Trophoblast cell (in vitro differentiated cells and primary cell): Measurements from ENCODE around the gene MAU2.
"Not testable (repeated sequence)": the region's sequence is repeated elsewhere in the genome, so short reads cannot be mapped to it uniquely, and the experiment has no call there.

Experiments used
- DNase-seq, 2 donors: peaks; one replicate each; pipeline ENCODE4 v3.0.0-alpha.2; 2016
- H2AFZ ChIP-seq: 2 replicates; pipeline ENCODE4 v1.6.1; 2013; ENCODE audit warnings: low read length, moderate library complexity, mild to moderate bottlenecking; ENCODE audit not compliant: insufficient read depth, poor library complexity
- H2AK5ac ChIP-seq: 2 replicates; pipeline ENCODE4 v1.6.1; 2013; ENCODE audit warnings: mild to moderate bottlenecking, low read length
- H2BK120ac ChIP-seq: 2 replicates; pipeline ENCODE4 v1.6.1; 2013; ENCODE audit warnings: low read length, mild to moderate bottlenecking, moderate library complexity; ENCODE audit not compliant: insufficient read depth, poor library complexity
- H2BK12ac ChIP-seq: 2 replicates; pipeline ENCODE4 v1.6.1; 2013; ENCODE audit warnings: mild to moderate bottlenecking, low read length, moderate library complexity
- H2BK5ac ChIP-seq: 2 replicates; pipeline ENCODE4 v1.6.1; 2013; ENCODE audit warnings: low read length, low read depth, moderate library complexity, mild to moderate bottlenecking; ENCODE audit not compliant: poor library complexity
- H3K14ac ChIP-seq: 2 replicates; pipeline ENCODE4 v1.6.1; 2013; ENCODE audit warnings: mild to moderate bottlenecking, low read length
- H3K18ac ChIP-seq: 2 replicates; pipeline ENCODE4 v1.6.1; 2013; ENCODE audit warnings: mild to moderate bottlenecking, low read length
- H3K23ac ChIP-seq: 2 replicates; pipeline ENCODE4 v1.6.1; 2013; ENCODE audit warnings: low read length
- H3K27ac ChIP-seq: 2 replicates; pipeline ENCODE4 v1.5.1; 2013; ENCODE audit warnings: low read depth, mild to moderate bottlenecking, inconsistent platforms, low read length, moderate library complexity
- H3K27me3 ChIP-seq: 2 replicates; pipeline ENCODE4 v1.6.1; 2013; ENCODE audit warnings: inconsistent platforms, mild to moderate bottlenecking, low read length, moderate library complexity; ENCODE audit not compliant: insufficient read depth
- H3K36me3 ChIP-seq, 2 experiments: 1 replicate in 1 of 2; 2 replicates in 1 of 2; pipeline ENCODE4 v1.6.1; 2013; ENCODE audit warnings: low read length in 2 of 2, mild to moderate bottlenecking in 2 of 2, moderate library complexity in 1 of 2; ENCODE audit not compliant: insufficient read depth in 2 of 2, control insufficient read depth in 1 of 2
- H3K4ac ChIP-seq: 2 replicates; pipeline ENCODE4 v1.6.1; 2013; ENCODE audit warnings: low read depth, mild to moderate bottlenecking, low read length, moderate library complexity
- H3K4me1 ChIP-seq, 2 experiments: 1 replicate in 1 of 2; 2 replicates in 1 of 2; pipeline ENCODE4 v1.6.1; 2013; ENCODE audit warnings: low read length in 2 of 2, mild to moderate bottlenecking in 2 of 2, moderate library complexity in 1 of 2; ENCODE audit not compliant: insufficient read depth in 2 of 2, control insufficient read depth in 1 of 2
- H3K4me2 ChIP-seq: 2 replicates; pipeline ENCODE4 v1.6.1; 2013; ENCODE audit warnings: inconsistent platforms, mild to moderate bottlenecking, low read length, moderate library complexity
- H3K4me3 ChIP-seq: 2 replicates; pipeline ENCODE4 v1.5.1; 2013; ENCODE audit warnings: mild to moderate bottlenecking, low read depth, low read length, inconsistent platforms
- H3K79me1 ChIP-seq: one replicate; pipeline ENCODE4 v1.6.1; 2013; ENCODE audit warnings: low read length
- H3K79me2 ChIP-seq: 2 replicates; pipeline ENCODE4 v1.6.1; 2013; ENCODE audit warnings: low read length, mild to moderate bottlenecking; ENCODE audit not compliant: control insufficient read depth, insufficient read depth, poor library complexity
- H3K9ac ChIP-seq: 2 replicates; pipeline ENCODE4 v1.6.1; 2013; ENCODE audit warnings: mild to moderate bottlenecking, low read length
- H3K9me3 ChIP-seq: 2 replicates; pipeline ENCODE4 v1.6.1; 2013; ENCODE audit warnings: low read depth, mild to moderate bottlenecking, control low read depth, inconsistent platforms, low read length; ENCODE audit not compliant: insufficient read depth
- H4K12ac ChIP-seq: 2 replicates; pipeline ENCODE4 v1.6.1; 2013; ENCODE audit warnings: low read depth, mild to moderate bottlenecking, low read length, moderate library complexity
- H4K8ac ChIP-seq: 2 replicates; pipeline ENCODE4 v1.6.1; 2013; ENCODE audit warnings: low read depth, mild to moderate bottlenecking, low read length, moderate library complexity
- H4K91ac ChIP-seq: one replicate; pipeline ENCODE4 v1.6.1; 2013; ENCODE audit warnings: low read depth, mild to moderate bottlenecking, low read length, moderate library complexity
- WGBS: extraction: QIAGEN DNeasy Blood & Tissue Kit; methylation state at CpG from one replicate; pipeline ENCODE4 v1.1.7; 2013; ENCODE audit warnings: missing lambda C conversion rate; ENCODE audit not compliant: insufficient read length, insufficient coverage; ENCODE audit errors: extremely low coverage; 5-methylcytosine and 5-hydroxymethylcytosine counted together

The MAU2 gene

DNA sequence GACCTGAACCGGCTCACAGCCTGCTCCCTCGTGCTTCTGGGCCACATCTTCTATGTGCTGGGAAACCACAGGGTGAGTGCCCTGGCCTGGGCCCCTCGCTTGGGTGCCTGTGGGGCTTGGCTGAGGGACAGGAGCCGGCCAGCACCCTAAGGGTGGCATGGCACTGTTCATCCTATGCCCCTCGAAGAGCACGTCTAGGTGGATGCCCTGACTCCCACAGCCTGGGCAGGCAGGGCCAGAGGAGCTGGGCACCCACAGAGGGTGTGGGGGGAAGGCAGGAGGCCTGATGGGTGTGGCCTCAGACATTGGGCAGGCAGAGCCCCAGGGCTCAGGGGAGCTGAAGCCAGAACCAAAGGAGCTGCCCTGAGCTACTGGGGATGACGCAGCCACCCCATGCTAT, 28.7 kb downstream of the MAU2 start:
- Histone ChIP-seq H2BK120ac (no peak overlapping the region), H3K36me3 (peaks cover 75 to 78% of the 10 kb centered on the region in 2 experiments), H3K14ac (no peak overlapping the region), H3K23ac (no peak overlapping the region), H3K4me1 (no peaks in the 10 kb centered on the region), H2BK12ac (no peak overlapping the region), H3K4me2 (no peak overlapping the region), H3K18ac (no peak overlapping the region), H3K9me3 (peaks cover 1% of the 10 kb centered on the region), H3K9ac (no peak overlapping the region), H3K79me1 (no peaks in the 10 kb centered on the region), H2AK5ac (no peak overlapping the region), H3K79me2 (no peaks in the 10 kb centered on the region), H3K27me3 (no peaks in the 10 kb centered on the region), H3K4ac (no peak overlapping the region), H4K91ac (no peak overlapping the region), H2AFZ (no peak overlapping the region), H3K4me3 (no peak overlapping the region), H4K12ac (no peak overlapping the region), H2BK5ac (no peak overlapping the region), H4K8ac (no peak overlapping the region), H3K27ac (no peak overlapping the region)
- no peak for DNase-seq
- no CpG with 5 or more reads among the region's 7 CpGs for WGBS

DNA sequence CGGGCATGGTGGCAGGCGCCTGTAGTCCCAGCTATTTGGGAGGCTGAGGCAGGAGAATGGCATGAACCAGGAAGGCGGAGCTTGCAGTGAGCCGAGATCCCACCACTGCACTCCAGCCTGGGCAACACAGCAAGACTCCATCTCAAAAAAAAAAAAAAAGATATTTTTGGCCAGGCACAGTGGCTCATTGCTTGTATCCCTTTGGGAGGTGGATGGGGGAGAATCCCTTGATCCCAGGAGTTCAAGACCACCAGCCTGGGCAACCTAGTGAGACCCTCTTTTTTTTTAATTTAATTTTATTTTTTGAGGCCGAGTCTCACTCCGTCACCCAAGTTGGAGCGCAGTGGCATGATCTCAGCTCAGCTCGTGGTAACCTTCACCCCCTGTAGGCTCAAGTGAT, 30.1 kb downstream of the MAU2 start:
- not testable (repeated sequence) for H3K4me1 ChIP-seq, H3K79me1 ChIP-seq, H2AK5ac ChIP-seq, DNase-seq, H3K79me2 ChIP-seq, H3K14ac ChIP-seq, H2BK5ac ChIP-seq, H2BK120ac ChIP-seq, H3K4ac ChIP-seq, H2AFZ ChIP-seq, H4K8ac ChIP-seq, H2BK12ac ChIP-seq, H3K9me3 ChIP-seq, H3K27me3 ChIP-seq, H3K27ac ChIP-seq, H3K4me3 ChIP-seq, H3K23ac ChIP-seq, H3K18ac ChIP-seq, H3K9ac ChIP-seq, H3K4me2 ChIP-seq, H4K91ac ChIP-seq, H4K12ac ChIP-seq
- H3K36me3 ChIP-seq: peaks cover 75 to 78% of the 10 kb centered on the region in 2 experiments
- no CpG with 5 or more reads among the region's 8 CpGs for WGBS

DNA sequence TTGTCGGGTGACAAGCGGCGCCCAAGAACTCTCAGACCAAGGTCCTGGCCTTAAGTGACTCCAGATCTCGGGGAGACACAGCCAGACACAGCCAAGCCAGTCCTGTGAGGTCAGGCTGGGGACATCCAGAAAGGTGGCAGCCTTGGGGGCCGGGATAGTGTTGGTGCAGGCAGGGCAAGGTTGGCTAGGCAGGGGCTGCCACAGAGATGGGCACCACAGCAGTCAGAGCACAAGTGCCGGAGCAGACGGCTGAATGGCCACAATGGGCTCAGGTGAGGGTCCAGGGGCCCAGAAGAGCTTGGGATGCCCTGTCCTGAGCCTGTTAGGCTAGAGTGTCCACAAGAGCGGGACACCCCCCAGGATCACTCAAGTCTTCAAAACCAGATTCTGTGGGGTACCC, 32.2 kb downstream of the MAU2 start:
- Histone ChIP-seq H3K4me1 (no peaks in the 10 kb centered on the region), H3K9me3 (peaks cover 1% of the 10 kb centered on the region), H2AFZ (no peak overlapping the region), H3K79me2 (no peaks in the 10 kb centered on the region), H2BK5ac (no peak overlapping the region), H3K4me2 (no peak overlapping the region), H3K14ac (no peak overlapping the region), H2BK120ac (no peak overlapping the region), H3K27ac (no peak overlapping the region), H3K9ac (no peak overlapping the region), H2BK12ac (no peak overlapping the region), H3K79me1 (no peaks in the 10 kb centered on the region), H3K36me3 (peaks cover 73 to 74% of the 10 kb centered on the region in 2 experiments), H3K18ac (no peak overlapping the region), H3K4ac (no peak overlapping the region), H4K8ac (no peak overlapping the region), H4K12ac (no peak overlapping the region), H3K27me3 (no peaks in the 10 kb centered on the region), H3K4me3 (no peak overlapping the region), H3K23ac (no peak overlapping the region), H2AK5ac (no peak overlapping the region), H4K91ac (no peak overlapping the region)
- DNase-seq: no peak
- WGBS: no CpG with 5 or more reads among the region's 8 CpGs

DNA sequence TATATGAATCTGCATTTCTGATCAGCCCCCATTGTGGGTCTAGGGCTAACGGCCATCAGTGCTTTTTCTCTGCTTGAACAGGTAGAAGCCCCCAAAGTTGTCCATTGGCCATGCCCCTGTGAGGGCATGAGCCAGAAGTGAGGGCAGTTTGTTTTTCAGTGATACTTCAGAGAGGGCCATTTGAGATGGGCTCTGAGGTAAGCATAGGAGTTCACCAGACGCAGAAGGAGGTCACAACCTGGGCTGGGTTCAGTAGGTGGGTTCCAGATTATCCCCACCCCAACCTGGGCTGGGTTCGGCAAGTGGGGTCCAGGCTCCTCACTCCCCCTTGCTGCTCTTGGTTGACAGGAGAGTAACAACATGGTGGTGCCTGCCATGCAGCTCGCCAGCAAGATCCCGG, 33.4 kb downstream of the MAU2 start:
- Histone ChIP-seq H3K18ac (no peak overlapping the region), H3K23ac (no peak overlapping the region), H3K79me1 (no peaks in the 10 kb centered on the region), H4K91ac (no peak overlapping the region), H3K27me3 (no peaks in the 10 kb centered on the region), H2BK5ac (no peak overlapping the region), H3K79me2 (no peaks in the 10 kb centered on the region), H2BK12ac (no peak overlapping the region), H3K9ac (no peak overlapping the region), H3K4me3 (no peak overlapping the region), H3K36me3 (peaks cover 64 to 71% of the 10 kb centered on the region in 2 experiments), H3K27ac (no peak overlapping the region), H2BK120ac (no peak overlapping the region), H3K4me2 (no peak overlapping the region), H2AK5ac (no peak overlapping the region), H4K8ac (no peak overlapping the region), H3K4ac (no peak overlapping the region), H2AFZ (no peak overlapping the region), H3K9me3 (peaks cover 1% of the 10 kb centered on the region), H3K4me1 (no peaks in the 10 kb centered on the region), H3K14ac (no peak overlapping the region), H4K12ac (no peak overlapping the region)
- DNase-seq: no peak
- no CpG with 5 or more reads among the region's 5 CpGs for WGBS
